OCI-LY1 (cell line): ENCODE measurements around the gene PDZD7.

ENCODE experiments used
- CTCF ChIP-seq: fragments of 200-600 bp; sonication (generic), shearing (Covaris generic); IDR thresholded peaks from 2 replicates; pipeline ENCODE4 v1.5.1; 2017; ENCODE audit warnings: mild to moderate bottlenecking, antibody characterized with exemption, low read length, moderate library complexity, mixed read lengths
- EZH2 ChIP-seq: fragments of 200-600 bp; sonication (generic), shearing (Covaris generic); IDR thresholded peaks from 2 replicates; pipeline ENCODE4 v1.8.0; 2017; ENCODE audit warnings: borderline replicate concordance, mixed run types, mild to moderate bottlenecking, antibody characterized with exemption, low read length, moderate library complexity, mixed read lengths

- TF ChIP-seq EZH2 (no peak), CTCF (no peak)
Observed at GRCh38 chr10:101033276-101033675, 2.3 kb upstream of the PDZD7 start.
